SK-N-SH (cell line): Measurements from ENCODE around the gene ZRANB3.

ENCODE experiments used
- CHD2 ChIP-seq: fragments of 150-350 bp; IDR thresholded peaks from 2 replicates; pipeline ENCODE4 v1.6.1; 2018; ENCODE audit warnings: low read length; ENCODE audit not compliant: partially characterized antibody
- CTCF ChIP-seq: fragments of 200-600 bp; sonication (generic); IDR thresholded peaks from 2 replicates; pipeline ENCODE4 v1.6.1; 2017; ENCODE audit warnings: antibody characterized with exemption, mild to moderate bottlenecking, moderate library complexity
- MAX ChIP-seq: IDR thresholded peaks from 2 replicates; pipeline ENCODE4 v1.4.0; 2012; ENCODE audit warnings: low read depth
- NRF1 ChIP-seq: IDR thresholded peaks from 2 replicates; pipeline ENCODE4 v1.6.1; 2012; ENCODE audit warnings: low read depth, mild to moderate bottlenecking, low read length
- PBX3 ChIP-seq: IDR thresholded peaks from 2 replicates; pipeline ENCODE4; 2012
- REST ChIP-seq: IDR thresholded peaks from 2 replicates; pipeline ENCODE4 v1.6.1; 2012; ENCODE audit warnings: mild to moderate bottlenecking, low read depth, low read length, moderate library complexity
- USF1 ChIP-seq: IDR thresholded peaks from 2 replicates; pipeline ENCODE4 v1.4.0; 2012; ENCODE audit warnings: low read depth, borderline replicate concordance
- YY1 ChIP-seq: IDR thresholded peaks from 2 replicates; pipeline ENCODE4 v1.4.0; 2012; ENCODE audit warnings: low read depth, mild to moderate bottlenecking

- TF ChIP-seq CTCF (no peak), MAX (no peak), REST (no peak), NRF1 (no peak), CHD2 (no peak), USF1 (no peak), PBX3 (no peak), YY1 (no peak)
These were observed 386.7 kb downstream of the ZRANB3 start for GRCh38 chr2:135144343-135144742.
